Measurements from ENCODE around the gene PACSIN1. TPM values are rescaled to one million over a fixed set of nuclear protein-coding genes. Genes with fewer than 3 reads are reported as not detected.

Gene PACSIN1
- total RNA-seq, 1 experiment from 2014 or later = not detected

- H3K27me3 ChIP-seq = no peaks in the 10 kb centered on the region
- DNase-seq = no peak
- no peaks in the 10 kb centered on the region for H3K36me3 ChIP-seq
- H3K4me3 ChIP-seq = no peak overlapping the region
- no peaks in the 10 kb centered on the region for H3K9me3 ChIP-seq
Observed at GRCh38 chr6:34447910-34448309, 18.0 kb upstream of the PACSIN1 start.

- Histone ChIP-seq H3K9me3 (no peaks in the 10 kb centered on the region), H3K36me3 (no peaks in the 10 kb centered on the region), H3K4me3 (no peak overlapping the region), H3K27me3 (no peaks in the 10 kb centered on the region)
- DNase-seq = no peak
Observed at GRCh38 chr6:34451192-34451591, 14.7 kb upstream of the PACSIN1 start.

- Histone ChIP-seq H3K27me3 (no peaks in the 10 kb centered on the region), H3K4me3 (no peak overlapping the region), H3K36me3 (no peaks in the 10 kb centered on the region), H3K9me3 (no peaks in the 10 kb centered on the region)
- DNase-seq = no peak
Observed at GRCh38 chr6:34455831-34456230, 10.0 kb upstream of the PACSIN1 start.

- no peaks in the 10 kb centered on the region for H3K27me3 ChIP-seq
- no peaks in the 10 kb centered on the region for H3K9me3 ChIP-seq
- no peak for DNase-seq
- H3K4me3 ChIP-seq = no peak overlapping the region
- no peaks in the 10 kb centered on the region for H3K36me3 ChIP-seq
Observed at GRCh38 chr6:34457382-34457741, 8.5 kb upstream of the PACSIN1 start.

- Histone ChIP-seq H3K27me3 (no peaks in the 10 kb centered on the region), H3K36me3 (no peaks in the 10 kb centered on the region), H3K9me3 (no peaks in the 10 kb centered on the region), H3K4me3 (no peak overlapping the region)
- no peak for DNase-seq
Observed at GRCh38 chr6:34457742-34458735, 7.8 kb upstream of the PACSIN1 start.

- H3K27me3 ChIP-seq = no peaks in the 10 kb centered on the region
- no peak for DNase-seq
- no peaks in the 10 kb centered on the region for H3K36me3 ChIP-seq
- H3K9me3 ChIP-seq = no peaks in the 10 kb centered on the region
- H3K4me3 ChIP-seq = no peak overlapping the region
Observed at GRCh38 chr6:34459899-34460593, 5.8 kb upstream of the PACSIN1 start.

GRCh38 chr6:34460796-34461507 lies 4.9 kb upstream of the PACSIN1 start:
- H3K4me3 ChIP-seq = no peak overlapping the region
- H3K27me3 ChIP-seq = no peaks in the 10 kb centered on the region
- H3K36me3 ChIP-seq = no peaks in the 10 kb centered on the region
- no peaks in the 10 kb centered on the region for H3K9me3 ChIP-seq
- DNase-seq = peak; percentile 21

- H3K4me3 ChIP-seq = no peak overlapping the region
- no peak for DNase-seq
- H3K36me3 ChIP-seq = no peaks in the 10 kb centered on the region
- no peaks in the 10 kb centered on the region for H3K27me3 ChIP-seq
- H3K9me3 ChIP-seq = no peaks in the 10 kb centered on the region
Observed at GRCh38 chr6:34462010-34462409, 3.9 kb upstream of the PACSIN1 start.

GRCh38 chr6:34462551-34462971 lies 3.3 kb upstream of the PACSIN1 start:
- no peaks in the 10 kb centered on the region for H3K27me3 ChIP-seq
- DNase-seq = peak; percentile 30
- no peak overlapping the region for H3K4me3 ChIP-seq

GRCh38 chr6:34463299-34463698 lies 2.6 kb upstream of the PACSIN1 start:
- DNase-seq = no peak
- Histone ChIP-seq H3K27me3 (no peaks in the 10 kb centered on the region), H3K36me3 (no peaks in the 10 kb centered on the region), H3K4me3 (no peak overlapping the region), H3K9me3 (no peaks in the 10 kb centered on the region)

More at GRCh38 chr6:34462551-34462971, 3.3 kb upstream of the PACSIN1 start:
- Histone ChIP-seq H3K36me3 (no peaks in the 10 kb centered on the region), H3K9me3 (no peaks in the 10 kb centered on the region)

GRCh38 chr6:34463849-34464248 lies 2.0 kb upstream of the PACSIN1 start:
- no peaks in the 10 kb centered on the region for H3K27me3 ChIP-seq
- H3K36me3 ChIP-seq = no peaks in the 10 kb centered on the region
- DNase-seq = no peak
- no peak overlapping the region for H3K4me3 ChIP-seq
- H3K9me3 ChIP-seq = no peaks in the 10 kb centered on the region

- Histone ChIP-seq H3K9me3 (no peaks in the 10 kb centered on the region), H3K27me3 (no peaks in the 10 kb centered on the region), H3K36me3 (no peaks in the 10 kb centered on the region), H3K4me3 (no peak overlapping the region)
- DNase-seq = no peak
Observed at GRCh38 chr6:34466242-34467185, 638 bp downstream of the PACSIN1 start.

- H3K9me3 ChIP-seq = no peaks in the 10 kb centered on the region
- no peaks in the 10 kb centered on the region for H3K36me3 ChIP-seq
- no peak overlapping the region for H3K4me3 ChIP-seq
- no peaks in the 10 kb centered on the region for H3K27me3 ChIP-seq
- DNase-seq = no peak
Observed at GRCh38 chr6:34468378-34468892, 2.6 kb downstream of the PACSIN1 start.

GRCh38 chr6:34469499-34469898 lies 3.6 kb downstream of the PACSIN1 start:
- DNase-seq = no peak
- Histone ChIP-seq H3K27me3 (no peaks in the 10 kb centered on the region), H3K9me3 (no peaks in the 10 kb centered on the region), H3K36me3 (no peaks in the 10 kb centered on the region), H3K4me3 (no peak overlapping the region)

GRCh38 chr6:34472425-34472824 lies 6.5 kb downstream of the PACSIN1 start:
- no peak overlapping the region for H3K4me3 ChIP-seq
- no peak for DNase-seq
- H3K27me3 ChIP-seq = no peaks in the 10 kb centered on the region
- H3K9me3 ChIP-seq = no peaks in the 10 kb centered on the region
- no peaks in the 10 kb centered on the region for H3K36me3 ChIP-seq

- DNase-seq = no peak
- Histone ChIP-seq H3K9me3 (no peaks in the 10 kb centered on the region), H3K4me3 (no peak overlapping the region), H3K36me3 (no peaks in the 10 kb centered on the region), H3K27me3 (no peaks in the 10 kb centered on the region)
Observed at GRCh38 chr6:34473967-34474366, 8.1 kb downstream of the PACSIN1 start.
